ENCODE data around the gene UBE2U.

GRCh38 chr1:64231654-64232053 is 28.2 kb downstream of the UBE2U start:
- TF ChIP-seq MAZ (IDR thresholded peaks at IDR 0.05; ENCODE audit: borderline replicate concordance, low read depth, low read length), result no peak
- no peak for TF ChIP-seq CHD1 (IDR thresholded peaks at IDR 0.05; ENCODE audit: low read depth, low read length)
- TF ChIP-seq CTCF (conservative IDR thresholded peaks at IDR 0.05; ENCODE audit: low read depth, low read length), result no peak
- no peak for TF ChIP-seq ELK1 (IDR thresholded peaks at IDR 0.05; ENCODE audit: borderline replicate concordance, low read depth, low read length)
- TF ChIP-seq POLR2A (IDR thresholded peaks at IDR 0.05; ENCODE audit: low read depth, low read length), result no peak
- TF ChIP-seq RAD21 (IDR thresholded peaks at IDR 0.05; ENCODE audit: low read length), result no peak
- no peak for TF ChIP-seq MAFK (IDR thresholded peaks at IDR 0.05; ENCODE audit: low read depth, low read length)
